K562 (cell line): ENCODE results near the gene EYA3. TPM values are rescaled to one million over a fixed set of nuclear protein-coding genes. Genes with fewer than 3 reads are reported as not detected.
A peak's percentile ranks its signal among the peaks of the same experiment; 100 is the strongest.

Experiments used
- ATAC-seq: fragments of 200-7000 bp; cut with Tn5 transposase; 3 replicates; pipeline ENCODE4 v1.9.1; 2020; ENCODE audit warnings: moderate library complexity
- BruUV-seq: library from RNA; stranded (reverse); fragments of 400-500 nt; replicated peaks from 2 replicates; lab custom pipeline; 2021; lab: Mats Ljungman, UMichigan
- CTCF ChIA-PET: fragments of 300-600 bp; formaldehyde crosslinking; extraction: SDS; loops from one replicate; lab custom pipeline; 2021; ENCODE audit warnings: low intra/inter-chr PET ratio; lab: Yijun Ruan, JAX
- POLR2A ChIA-PET: fragments of 300-600, 350-650 bp; sonication (Branson Sonifier 250); formaldehyde crosslinking; extraction: SDS; loops from one replicate; lab custom pipeline; 2021; ENCODE audit warnings: antibody characterized with exemption, inconsistent platforms; lab: Yijun Ruan, JAX
- DNase-seq, 4 experiments: peaks; one replicate each; pipeline versions ENCODE4 v3.0.0 to v3.0.0-alpha.2; 2011 to 2018; ENCODE audit warnings: low spot score in 3 of 4, mixed read lengths in 3 of 4; ENCODE audit errors: extremely low read depth in 1 of 4
- FAIRE-seq: peaks from 2 replicates; lab custom pipeline; 2011; peaks lifted over from hg19 to GRCh38; lab: Jason Lieb, UNC
- H2AFZ ChIP-seq: 2 replicates; pipeline ENCODE4 v1.6.0; 2011; ENCODE audit warnings: low read depth, low read length, control low read depth, inconsistent platforms
- H3K27ac ChIP-seq: fragments of 200-600 bp; 3 replicates; pipeline ENCODE4 v1.8.0; 2011; ENCODE audit warnings: low read depth, mild to moderate bottlenecking, control low read depth, inconsistent platforms, low read length, moderate library complexity, mixed read lengths; ENCODE audit errors: extremely low read depth
- H3K27me3 ChIP-seq, 2 experiments: fragments of 300-600 bp in 1 of 2; 2 replicates in 1 of 2; 3 replicates in 1 of 2; pipeline versions ENCODE4 v1.6.0 to v1.8.0; 2011; ENCODE audit warnings: inconsistent platforms in 2 of 2, low read length in 2 of 2, mild to moderate bottlenecking in 1 of 2, mixed read lengths in 1 of 2, moderate library complexity in 1 of 2; ENCODE audit not compliant: control insufficient read depth in 2 of 2, insufficient read depth in 2 of 2
- H3K36me3 ChIP-seq: fragments of 300-600 bp; 3 replicates; pipeline ENCODE4 v1.8.0; 2011; ENCODE audit warnings: mild to moderate bottlenecking, low read length, inconsistent platforms; ENCODE audit not compliant: control insufficient read depth, insufficient read depth
- H3K4me1 ChIP-seq, 2 experiments: fragments of 200-600 bp in 1 of 2; replicated peaks in 1 of 2; 2 replicates in 1 of 2; 3 replicates in 1 of 2; pipeline versions ENCODE4 v1.5.1 to v1.8.0; 2011; ENCODE audit warnings: inconsistent platforms in 2 of 2, low read length in 2 of 2, mild to moderate bottlenecking in 1 of 2, mixed read lengths in 1 of 2, moderate library complexity in 1 of 2; ENCODE audit not compliant: control insufficient read depth in 2 of 2, insufficient read depth in 2 of 2
- H3K4me2 ChIP-seq: 2 replicates; pipeline ENCODE4 v1.6.1; 2011; ENCODE audit warnings: low read length, control low read depth, inconsistent platforms, mixed read lengths; ENCODE audit not compliant: insufficient read depth
- H3K4me3 ChIP-seq: fragments of 200-600 bp; sonication (generic), shearing (Covaris generic); 2 replicates; pipeline ENCODE4 v1.5.1; 2016; ENCODE audit warnings: control low read depth, inconsistent platforms
- H3K79me2 ChIP-seq: fragments of 200-600 bp; 3 replicates; pipeline ENCODE4 v1.8.0; 2011; ENCODE audit warnings: low read length, inconsistent platforms; ENCODE audit not compliant: control insufficient read depth, insufficient read depth
- H3K9ac ChIP-seq, 2 experiments: 2 replicates each; pipeline versions ENCODE4 v1.6.0 to v1.6.1; 2011; ENCODE audit warnings: low read depth in 2 of 2, low read length in 2 of 2, control low read depth in 1 of 2, inconsistent platforms in 1 of 2, mild to moderate bottlenecking in 1 of 2, mixed read lengths in 1 of 2; ENCODE audit not compliant: insufficient read depth in 1 of 2
- H3K9me1 ChIP-seq: one replicate; pipeline ENCODE4 v1.6.0; 2011; ENCODE audit warnings: inconsistent platforms, mild to moderate bottlenecking, low read length, moderate library complexity; ENCODE audit not compliant: control insufficient read depth, insufficient read depth
- H3K9me3 ChIP-seq: replicated peaks from 2 replicates; pipeline ENCODE4 v1.5.1; 2011; ENCODE audit warnings: low read depth, low read length, inconsistent platforms; ENCODE audit not compliant: control insufficient read depth, insufficient read depth
- H4K20me1 ChIP-seq: replicated peaks from 2 replicates; pipeline ENCODE4 v1.6.1; 2011; ENCODE audit warnings: low read length, inconsistent platforms, mixed read lengths; ENCODE audit not compliant: control insufficient read depth, insufficient read depth
- BRD4 ChIP-seq: fragments of 200-600 bp; sonication (generic); IDR thresholded peaks from 2 replicates; pipeline ENCODE4 v1.6.1; 2017; ENCODE audit warnings: inconsistent platforms
- CHD4 ChIP-seq: fragments of 200-600 bp; sonication (generic); IDR thresholded peaks from 3 replicates; pipeline ENCODE4 v1.6.1; 2012; ENCODE audit warnings: low read depth, mild to moderate bottlenecking, mixed read lengths, low read length, inconsistent platforms; ENCODE audit not compliant: insufficient read depth, insufficient replicate concordance, poor library complexity, severe bottlenecking
- DPF2 ChIP-seq: fragments of 450-650 bp; IDR thresholded peaks from 2 replicates; pipeline ENCODE4 v1.6.1; 2016
- E2F5 ChIP-seq: sonication (generic); formaldehyde crosslinking; IDR thresholded peaks from 2 replicates; pipeline ENCODE4 v1.8.0; 2022; ENCODE audit warnings: mild to moderate bottlenecking, missing genetic modification reagents
- LEF1 ChIP-seq: fragments of 450-650 bp; IDR thresholded peaks from 2 replicates; pipeline ENCODE4 v1.6.1; 2016; ENCODE audit warnings: mild to moderate bottlenecking
- MEF2D ChIP-seq: conservative IDR thresholded peaks from 2 replicates; pipeline ENCODE4 v1.6.1; 2016; ENCODE audit warnings: low read depth, missing genetic modification characterization, missing compliant biosample characterization
- NFXL1 ChIP-seq: fragments of 450-650 bp; formaldehyde crosslinking; IDR thresholded peaks from 2 replicates; pipeline ENCODE4 v1.4.0; 2021; ENCODE audit warnings: mild to moderate bottlenecking
- SMAD3 ChIP-seq: fragments of 450-650 bp; formaldehyde crosslinking; conservative IDR thresholded peaks from 2 replicates; pipeline ENCODE4 v1.4.0; 2020; ENCODE audit warnings: mild to moderate bottlenecking
- SMAD4 ChIP-seq: fragments of 250-450 bp; sonication (Bioruptor Pico); conservative IDR thresholded peaks from 2 replicates; pipeline ENCODE4 v1.8.0; 2021; ENCODE audit warnings: inconsistent platforms, mild to moderate bottlenecking, moderate library complexity
- SP2 ChIP-seq: IDR thresholded peaks from 2 replicates; pipeline ENCODE4 v1.6.1; 2011; ENCODE audit warnings: mild to moderate bottlenecking, low read depth, low read length, moderate library complexity; ENCODE audit not compliant: poor library complexity, severe bottlenecking; ENCODE audit errors: extremely low read depth
- THAP12 ChIP-seq: fragments of 250-450 bp; sonication (Bioruptor Pico); IDR thresholded peaks from 2 replicates; pipeline ENCODE4 v1.9.0; 2021; ENCODE audit warnings: mild to moderate bottlenecking, inconsistent platforms
- U2AF1 ChIP-seq: fragments of 200-400 bp; formaldehyde crosslinking; optimal IDR thresholded peaks from 2 replicates; pipeline ENCODE3; 2017; ENCODE audit warnings: mild to moderate bottlenecking, low read depth, low read length, moderate library complexity
- XRCC5 ChIP-seq: fragments of 200-400 bp; formaldehyde crosslinking; IDR thresholded peaks from 2 replicates; pipeline ENCODE4 v1.6.1; 2017; ENCODE audit warnings: low read depth, mild to moderate bottlenecking, low read length
- ZBTB7A ChIP-seq: IDR thresholded peaks from 2 replicates; pipeline ENCODE4 v1.6.1; 2011; ENCODE audit warnings: low read depth, mild to moderate bottlenecking, low read length, moderate library complexity, borderline replicate concordance; ENCODE audit not compliant: control insufficient read depth
- ZNF3 ChIP-seq: fragments of 250-450 bp; sonication (Bioruptor Pico); IDR thresholded peaks from 2 replicates; pipeline ENCODE4 v1.5.0; 2021; ENCODE audit warnings: mild to moderate bottlenecking, moderate library complexity
- ZNF655 ChIP-seq: fragments of 250-450 bp; sonication (Bioruptor Pico); IDR thresholded peaks from 2 replicates; pipeline ENCODE4 v1.5.0; 2021
- ZNF76 ChIP-seq: fragments of 250-450 bp; sonication (Bioruptor Pico); IDR thresholded peaks from 2 replicates; pipeline ENCODE4 v1.4.0; 2020; ENCODE audit warnings: mild to moderate bottlenecking, moderate library complexity, borderline replicate concordance
- WGBS: fragments of 100-300 bp; shearing (Covaris generic); methylation state at CpG from one replicate; pipeline ENCODE4 v1.1.6; 2016; ENCODE audit warnings: low coverage, mixed read lengths; ENCODE audit not compliant: insufficient coverage; ENCODE audit errors: missing lambda C conversion rate; 5-methylcytosine and 5-hydroxymethylcytosine counted together
- in situ Hi-C: fragments of 300-500 bp; cut with MboI; formaldehyde crosslinking; loops from 4 replicates; pipeline ENCODE4 v1.15.0; 2018; ENCODE audit warnings: inconsistent platforms, mixed read lengths
- intact Hi-C: fragments of 100-400 bp; cut with micrococcal nuclease; formaldehyde crosslinking; loops from 2 replicates; pipeline ENCODE4 v1.14.2; 2022
- polyA plus RNA-seq, 8 experiments: library from polyadenylated mRNA; depleted of rRNA in 4 of 8; stranded (reverse) in 5 of 8; unstranded in 3 of 8; fragments of >200 nt; fragmentation: Nextera tagmentation in 2 of 8; fragmentation: Illumina TruSeq in 1 of 8; extraction: Ambion mirVana in 2 of 8; extraction: Trizol in 1 of 8; gene quantifications; 2 replicates each; pipeline versions ENCODE4 v1.2.1 to v1.2.3, GENCODE V29; 2011 to 2014; ENCODE audit warnings: inconsistent platforms in 1 of 8, missing spikeins in 1 of 8
- total RNA-seq, 7 experiments: library from RNA; depleted of rRNA in 6 of 7; stranded (reverse); fragments of >200 nt in 6 of 7; fragmentation: Illumina TruSeq in 2 of 7; extraction: Trizol in 2 of 7; gene quantifications; 2 replicates each; pipeline versions ENCODE4 v1.2.1 to v1.2.3, GENCODE V29; 2011 to 2021; ENCODE audit warnings: low replicate concordance in 1 of 7

EYA3 gene
- total and polyA plus RNA-seq, 9 of the 15 experiments (the other 6 are each of a cell fraction or from before 2014, with no cell fraction given): 21.7 to 64.0 (median 43.6) TPM

GRCh38 chr1:28118640-28119307 lies 30.4 kb upstream of the EYA3 start (continued):
- TF ChIP-seq DPF2 (peak; percentile 78), ZNF76 (no peak)

- Histone ChIP-seq H3K9me1 (no peaks in the 10 kb centered on the region), H3K27ac (peak overlapping the region; percentile 38; the same call in 1 of the 3 replicates), H3K9ac (no peak overlapping the region; a peak in 1 of 4 replicates), H3K9me3 (no peaks in the 10 kb centered on the region), H3K79me2 (no peaks in the 10 kb centered on the region), H3K4me1 (peaks cover 7 to 19% of the 10 kb centered on the region in 2 experiments; a peak in 4 of 5 replicates), H3K4me3 (no peak overlapping the region), H3K36me3 (no peaks in the 10 kb centered on the region), H3K27me3 (no peaks in the 10 kb centered on the region), H3K4me2 (no peak overlapping the region), H2AFZ (peak overlapping the region; percentile 72), H4K20me1 (no peaks in the 10 kb centered on the region)
- ATAC-seq: peak; percentile 43
- FAIRE-seq: no peak
- in situ Hi-C loops: no loop called here
- BruUV-seq: no TSS peak
- ChIA-PET POLR2A (interaction anchor here (0.6 to 1.6 kb wide), 2 partner anchors 10 to 19 kb away, joined by 4 to 5 read pairs; no protein-coding TSS in a partner anchor), CTCF (no interaction called here)
- WGBS: under 1% methylated on average over 4 of the region's 4 CpGs
- intact Hi-C loops: no loop called here
- DNase-seq: peak in 1 of 4 experiments; percentile 52
- no peak for TF ChIP-seq THAP12
- no peak for TF ChIP-seq CHD4
- TF ChIP-seq XRCC5: no peak
- TF ChIP-seq SMAD3 (CRISPR knock-in tag): no peak
- peak; percentile 62 for TF ChIP-seq SMAD4 (CRISPR knock-in tag)
- peak; percentile 51; the same call in 1 of the 2 replicates for TF ChIP-seq MEF2D (tag)
- TF ChIP-seq ZBTB7A: no peak; the same call in 1 of the 2 replicates
- TF ChIP-seq BRD4: peak; percentile 52; the same call in 1 of the 2 replicates
- TF ChIP-seq U2AF1: no peak
- no peak for TF ChIP-seq ZNF655 (CRISPR knock-in tag)
- TF ChIP-seq SP2: no peak
- no peak for TF ChIP-seq E2F5 (CRISPR knock-in tag)
- no peak for TF ChIP-seq LEF1
- TF ChIP-seq NFXL1 (CRISPR knock-in tag): no peak
- TF ChIP-seq ZNF3: no peak
Measured at GRCh38 chr1:28115267-28115666, 26.9 kb upstream of the EYA3 start.
